HCT116 (cell line): Measurements from ENCODE around the gene PHOX2A. TPM values are rescaled to one million over a fixed set of nuclear protein-coding genes. Genes with fewer than 3 reads are reported as not detected.

Experiments used
- ATAC-seq: fragments of 200-7000 bp; cut with Tn5 transposase; 2 replicates; pipeline ENCODE4 v1.9.1; 2020; ENCODE audit warnings: mild to moderate bottlenecking, moderate library complexity
- BruUV-seq: library from RNA; stranded (reverse); fragments of 400-500 nt; replicated peaks from 2 replicates; lab custom pipeline; 2021; lab: Mats Ljungman, UMichigan
- CTCF ChIA-PET: fragments of 300-600 bp; sonication (Branson Sonifier 250); formaldehyde crosslinking; loops from one replicate; lab custom pipeline; 2021; ENCODE audit warnings: antibody characterized with exemption; lab: Charles Lee
- POLR2A ChIA-PET: fragments of 300-600, 350-600 bp; sonication (Branson Sonifier 250); formaldehyde crosslinking; loops from one replicate; lab custom pipeline; 2021; ENCODE audit warnings: antibody characterized with exemption; lab: Charles Lee
- RAD21 ChIA-PET, 2 experiments: fragments of 300-600 bp; sonication (Branson Sonifier 250); formaldehyde crosslinking; loops; one replicate each; lab custom pipeline; 2023; ENCODE audit warnings: low total read pairs in 2 of 2; ENCODE audit not compliant: uncharacterized antibody in 2 of 2, unreplicated experiment in 2 of 2, low non-redundant PET in 1 of 2; lab: Charles Lee
- DNase-seq: peaks from one replicate; pipeline ENCODE4 v3.0.0-alpha.2; 2010; ENCODE audit warnings: low read depth, low spot score
- H2AFZ ChIP-seq: fragments of 200-600 bp; shearing (Covaris generic), sonication (generic); 2 replicates; pipeline ENCODE4 v1.6.1; 2017; ENCODE audit warnings: low read depth, mixed run types, mixed read lengths, antibody characterized with exemption, low read length; ENCODE audit not compliant: poor library complexity, severe bottlenecking
- H3K27ac ChIP-seq: 2 replicates; pipeline ENCODE4 v1.5.1; 2012; ENCODE audit warnings: low read depth, low read length
- H3K27me3 ChIP-seq: fragments of 200-600 bp; sonication (generic); 2 replicates; pipeline ENCODE4 v1.6.1; 2016; ENCODE audit warnings: mixed run types, low read length, mixed read lengths; ENCODE audit not compliant: insufficient read depth
- H3K36me3 ChIP-seq, 2 experiments: fragments of 200-500 bp in 1 of 2; fragments of 200-600 bp in 1 of 2; sonication (Bioruptor generic) in 1 of 2; sonication (generic) in 1 of 2; 2 replicates each; pipeline versions ENCODE4 v1.5.1 to v1.6.1; 2014 to 2016; ENCODE audit warnings: low read length in 2 of 2, inconsistent platforms in 1 of 2, mixed read lengths in 1 of 2, mixed run types in 1 of 2; ENCODE audit not compliant: insufficient read depth in 2 of 2, control insufficient read depth in 1 of 2
- H3K4me1 ChIP-seq, 2 experiments: fragments of 200-600 bp in 1 of 2; sonication (generic) in 1 of 2; 2 replicates each; pipeline versions ENCODE4 v1.5.1 to v1.6.1; 2012 to 2017; ENCODE audit warnings: low read length in 2 of 2, inconsistent platforms in 1 of 2, mild to moderate bottlenecking in 1 of 2, mixed read lengths in 1 of 2, mixed run types in 1 of 2, moderate library complexity in 1 of 2; ENCODE audit not compliant: insufficient read depth in 2 of 2, control insufficient read depth in 1 of 2
- H3K4me2 ChIP-seq: fragments of 200-600 bp; sonication (generic); 2 replicates; pipeline ENCODE4 v1.6.1; 2017; ENCODE audit warnings: mixed run types, low read length, mixed read lengths
- H3K4me3 ChIP-seq, 2 experiments: fragments of 200-600 bp in 1 of 2; sonication (generic) in 1 of 2; replicated peaks in 1 of 2; 2 replicates each; pipeline ENCODE4 v1.5.1; 2011 to 2016; ENCODE audit warnings: low read length in 2 of 2, control low read depth in 1 of 2, low read depth in 1 of 2, mild to moderate bottlenecking in 1 of 2, mixed read lengths in 1 of 2, mixed run types in 1 of 2
- H3K79me2 ChIP-seq: fragments of 200-600 bp; sonication (generic); 2 replicates; pipeline ENCODE4 v1.6.1; 2017; ENCODE audit warnings: mild to moderate bottlenecking, mixed run types, low read length, moderate library complexity, mixed read lengths; ENCODE audit not compliant: insufficient read depth
- H3K9ac ChIP-seq: fragments of 200-600 bp; sonication (generic); 2 replicates; pipeline ENCODE4 v1.6.1; 2016; ENCODE audit warnings: low read length, mixed read lengths
- H3K9me2 ChIP-seq: fragments of 200-600 bp; sonication (generic), shearing (Covaris generic); 2 replicates; pipeline ENCODE4 v1.6.1; 2017; ENCODE audit warnings: mixed run types, mild to moderate bottlenecking, moderate library complexity; ENCODE audit not compliant: insufficient read depth
- H3K9me3 ChIP-seq, 2 experiments: fragments of 200-500 bp in 1 of 2; fragments of 200-600 bp in 1 of 2; sonication (Bioruptor generic) in 1 of 2; sonication (generic) in 1 of 2; 2 replicates each; pipeline ENCODE4 v1.6.1; 2014 to 2017; ENCODE audit warnings: low read length in 2 of 2, mixed read lengths in 2 of 2, inconsistent platforms in 1 of 2, low read depth in 1 of 2, mild to moderate bottlenecking in 1 of 2, mixed run types in 1 of 2, moderate library complexity in 1 of 2; ENCODE audit not compliant: control insufficient read depth in 1 of 2, insufficient read depth in 1 of 2
- H4K20me1 ChIP-seq: fragments of 200-600 bp; sonication (generic), shearing (Covaris generic); 2 replicates; pipeline ENCODE4 v1.6.1; 2017; ENCODE audit warnings: mixed run types, mild to moderate bottlenecking, moderate library complexity; ENCODE audit not compliant: insufficient read depth
- CBX3 ChIP-seq: IDR thresholded peaks from 2 replicates; pipeline ENCODE4 v1.6.1; 2012; ENCODE audit warnings: low read depth
- CEBPB ChIP-seq: IDR thresholded peaks from 2 replicates; pipeline ENCODE4 v1.6.1; 2012; ENCODE audit warnings: low read depth
- EZH2phosphoT487 ChIP-seq: fragments of 200-600 bp; IDR thresholded peaks from 2 replicates; pipeline ENCODE4 v1.6.1; 2018; ENCODE audit warnings: antibody characterized with exemption, borderline replicate concordance
- FOSL1 ChIP-seq: IDR thresholded peaks from 2 replicates; pipeline ENCODE4 v1.6.1; 2012; ENCODE audit warnings: low read depth
- JUND ChIP-seq: IDR thresholded peaks from 2 replicates; pipeline ENCODE4 v1.6.1; 2012
- MAX ChIP-seq: IDR thresholded peaks from 2 replicates; pipeline ENCODE4 v1.6.1; 2012
- POLR2A ChIP-seq: IDR thresholded peaks from 2 replicates; pipeline ENCODE4 v1.7.0; 2011; ENCODE audit warnings: borderline replicate concordance; ENCODE audit not compliant: insufficient read depth, insufficient read length; ENCODE audit errors: extremely low read depth
- POLR2AphosphoS5 ChIP-seq: IDR thresholded peaks from 2 replicates; pipeline ENCODE4 v1.6.1; 2011; ENCODE audit warnings: mild to moderate bottlenecking, low read depth, low read length, moderate library complexity
- SP1 ChIP-seq: IDR thresholded peaks from 2 replicates; pipeline ENCODE4 v1.6.1; 2012; ENCODE audit warnings: low read depth
- SRF ChIP-seq: IDR thresholded peaks from 2 replicates; pipeline ENCODE4 v1.6.1; 2012; ENCODE audit warnings: low read depth
- TCF7L2 ChIP-seq: IDR thresholded peaks from 2 replicates; pipeline ENCODE4 v1.7.0; 2011; ENCODE audit warnings: borderline replicate concordance, inconsistent platforms; ENCODE audit not compliant: insufficient read depth, insufficient read length; ENCODE audit errors: extremely low read depth
- ZFX ChIP-seq: fragments of 450-650 bp; IDR thresholded peaks from 2 replicates; pipeline ENCODE4 v1.6.1; 2017
- ZNF274 ChIP-seq: fragments of 200-500 bp; sonication (Bioruptor generic); IDR thresholded peaks from 2 replicates; pipeline ENCODE4 v1.6.1; 2014; ENCODE audit warnings: mild to moderate bottlenecking, low read depth, low read length, inconsistent platforms
- intact Hi-C: fragments of 100-400 bp; cut with micrococcal nuclease; formaldehyde crosslinking; loops from 2 replicates; pipeline ENCODE4 v1.10.0; 2022
- total RNA-seq: library from RNA; stranded (reverse); gene quantifications from one replicate; pipeline ENCODE4 v1.2.1, GENCODE V29; 2021; ENCODE audit not compliant: unreplicated experiment
- TF ChIP-seq, protein P1 (sequence below): IDR thresholded peaks from 2 replicates; pipeline ENCODE4 v1.6.1; 2011; ENCODE audit warnings: mild to moderate bottlenecking, low read length, moderate library complexity; ENCODE audit not compliant: insufficient replicate concordance; ENCODE audit errors: extremely low read depth
- TF ChIP-seq, protein P2 (sequence below): IDR thresholded peaks from 2 replicates; pipeline ENCODE4 v1.6.1; 2012

Gene PHOX2A
- total RNA-seq, 1 experiment from 2014 or later, result not detected

GRCh38 chr11:72247584-72247983 lies 3.6 kb upstream of the PHOX2A start:
- no peak overlapping the region for H3K4me2 ChIP-seq
- no peak overlapping the region for H3K4me3 ChIP-seq
- H4K20me1 ChIP-seq, result no peaks in the 10 kb centered on the region
- no peaks in the 10 kb centered on the region for H3K27me3 ChIP-seq
- ATAC-seq (no peak), DNase-seq (no peak)
- no peaks in the 10 kb centered on the region for H3K36me3 ChIP-seq
- no TSS peak for BruUV-seq
- ChIA-PET RAD21 (no interaction called here), POLR2A (no interaction called here), CTCF (no interaction called here)
- no peak overlapping the region for H3K9ac ChIP-seq
- H3K27ac ChIP-seq, result no peak overlapping the region
- no peak overlapping the region for H2AFZ ChIP-seq
- intact Hi-C loops, result no loop called here
- H3K4me1 ChIP-seq, result no peaks in the 10 kb centered on the region; a peak in 1 of 4 replicates
- no peak for TF ChIP-seq SRF
- no peaks in the 10 kb centered on the region for H3K79me2 ChIP-seq
- H3K9me3 ChIP-seq, result no peaks in the 10 kb centered on the region
- H3K9me2 ChIP-seq, result no peaks in the 10 kb centered on the region

- no peaks in the 10 kb centered on the region; a peak in 1 of 4 replicates for H3K4me1 ChIP-seq
- ChIA-PET POLR2A (no interaction called here), RAD21 (no interaction called here)
- no peaks in the 10 kb centered on the region for H3K79me2 ChIP-seq
- no TSS peak for BruUV-seq
- H3K4me2 ChIP-seq, result no peak overlapping the region
- intact Hi-C loops, result no loop called here
- ATAC-seq (no peak), DNase-seq (no peak)
- no peaks in the 10 kb centered on the region for H3K36me3 ChIP-seq
- H3K9me3 ChIP-seq, result no peaks in the 10 kb centered on the region
- no peaks in the 10 kb centered on the region for H4K20me1 ChIP-seq
- no peaks in the 10 kb centered on the region for H3K27me3 ChIP-seq
- no peak for TF ChIP-seq ZFX
- TF ChIP-seq EZH2phosphoT487, result no peak
- TF ChIP-seq TCF7L2, result no peak
- no peak for TF ChIP-seq CBX3
- no peak for TF ChIP-seq SRF
- TF ChIP-seq MAX, result no peak
- TF ChIP-seq ZNF274, result no peak
- no peak for TF ChIP-seq SP1
- TF ChIP-seq, protein P1, sequence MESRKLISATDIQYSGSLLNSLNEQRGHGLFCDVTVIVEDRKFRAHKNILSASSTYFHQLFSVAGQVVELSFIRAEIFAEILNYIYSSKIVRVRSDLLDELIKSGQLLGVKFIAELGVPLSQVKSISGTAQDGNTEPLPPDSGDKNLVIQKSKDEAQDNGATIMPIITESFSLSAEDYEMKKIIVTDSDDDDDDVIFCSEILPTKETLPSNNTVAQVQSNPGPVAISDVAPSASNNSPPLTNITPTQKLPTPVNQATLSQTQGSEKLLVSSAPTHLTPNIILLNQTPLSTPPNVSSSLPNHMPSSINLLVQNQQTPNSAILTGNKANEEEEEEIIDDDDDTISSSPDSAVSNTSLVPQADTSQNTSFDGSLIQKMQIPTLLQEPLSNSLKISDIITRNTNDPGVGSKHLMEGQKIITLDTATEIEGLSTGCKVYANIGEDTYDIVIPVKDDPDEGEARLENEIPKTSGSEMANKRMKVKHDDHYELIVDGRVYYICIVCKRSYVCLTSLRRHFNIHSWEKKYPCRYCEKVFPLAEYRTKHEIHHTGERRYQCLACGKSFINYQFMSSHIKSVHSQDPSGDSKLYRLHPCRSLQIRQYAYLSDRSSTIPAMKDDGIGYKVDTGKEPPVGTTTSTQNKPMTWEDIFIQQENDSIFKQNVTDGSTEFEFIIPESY, result no peak
- no peak for TF ChIP-seq POLR2A
- TF ChIP-seq CEBPB, result no peak
- no peak for TF ChIP-seq FOSL1
- TF ChIP-seq, protein P2, sequence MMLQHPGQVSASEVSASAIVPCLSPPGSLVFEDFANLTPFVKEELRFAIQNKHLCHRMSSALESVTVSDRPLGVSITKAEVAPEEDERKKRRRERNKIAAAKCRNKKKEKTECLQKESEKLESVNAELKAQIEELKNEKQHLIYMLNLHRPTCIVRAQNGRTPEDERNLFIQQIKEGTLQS, result no peak
- TF ChIP-seq POLR2AphosphoS5, result no peak
- TF ChIP-seq JUND, result no peak
- TF ChIP-seq, all 23 proteins: peak for 0
- Histone ChIP-seq H2AFZ (no peak overlapping the region), H3K9me2 (no peaks in the 10 kb centered on the region), H3K4me3 (no peak overlapping the region), H3K9ac (no peak overlapping the region), H3K27ac (no peak overlapping the region)
- CTCF ChIA-PET, result no interaction called here
Observed at GRCh38 chr11:72245263-72245816, 1.4 kb upstream of the PHOX2A start.
